GM12873 (cell line): Measurements from ENCODE around the gene AGER.

Experiments used
- CTCF ChIP-seq: IDR thresholded peaks from 2 replicates; pipeline ENCODE4 v1.5.1; 2012; ENCODE audit warnings: low read depth, mild to moderate bottlenecking, moderate library complexity, low read length, control low read depth; ENCODE audit not compliant: insufficient read depth; ENCODE audit errors: missing control alignments

AGER gene

DNA sequence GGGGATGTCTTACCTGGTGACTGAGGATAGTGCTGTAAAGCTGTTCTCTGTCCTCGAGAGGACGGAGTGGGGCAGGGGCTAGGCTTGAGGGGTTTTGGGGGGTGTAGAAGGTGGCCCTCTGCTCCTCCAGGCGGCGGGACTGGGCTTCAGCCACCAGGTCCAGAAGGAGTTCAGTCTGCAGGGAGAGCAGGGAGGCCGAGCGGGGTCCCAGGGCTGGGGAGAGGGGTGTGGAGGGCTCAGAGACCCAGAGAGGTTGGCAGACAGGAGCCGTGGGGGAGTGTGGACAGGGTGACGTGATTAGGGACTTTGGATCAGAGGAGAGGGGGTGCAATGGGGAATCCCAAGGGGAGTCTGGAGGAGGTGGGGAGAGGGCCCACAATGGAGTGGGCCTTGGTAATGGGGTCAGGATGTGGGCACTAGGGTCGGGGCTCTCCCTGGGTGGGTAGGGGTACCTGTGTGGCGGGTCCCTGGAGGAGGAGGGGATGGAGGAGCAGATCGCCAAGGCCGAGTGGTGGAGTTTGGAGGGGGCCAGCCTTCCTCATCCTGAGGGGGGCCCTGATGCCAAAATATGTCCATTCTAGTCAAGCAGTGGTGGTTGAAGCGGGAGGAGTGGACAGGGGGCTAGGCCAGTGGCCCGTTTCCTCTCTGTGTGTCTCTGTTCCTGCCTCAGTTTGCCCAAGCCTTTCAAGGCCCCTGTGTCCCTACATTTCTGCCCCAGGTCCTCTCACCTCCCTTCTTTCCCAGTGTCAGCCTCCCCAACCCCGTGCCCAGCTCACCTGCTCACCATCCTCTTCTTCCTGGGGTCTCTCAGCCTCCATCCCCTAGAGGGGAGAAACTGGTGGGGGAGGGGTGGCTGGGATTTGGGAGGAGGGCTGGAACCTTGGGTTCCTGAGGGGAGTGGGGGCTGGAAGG is 7.9 kb upstream of the AGER start:
- TF ChIP-seq CTCF: no peak

DNA sequence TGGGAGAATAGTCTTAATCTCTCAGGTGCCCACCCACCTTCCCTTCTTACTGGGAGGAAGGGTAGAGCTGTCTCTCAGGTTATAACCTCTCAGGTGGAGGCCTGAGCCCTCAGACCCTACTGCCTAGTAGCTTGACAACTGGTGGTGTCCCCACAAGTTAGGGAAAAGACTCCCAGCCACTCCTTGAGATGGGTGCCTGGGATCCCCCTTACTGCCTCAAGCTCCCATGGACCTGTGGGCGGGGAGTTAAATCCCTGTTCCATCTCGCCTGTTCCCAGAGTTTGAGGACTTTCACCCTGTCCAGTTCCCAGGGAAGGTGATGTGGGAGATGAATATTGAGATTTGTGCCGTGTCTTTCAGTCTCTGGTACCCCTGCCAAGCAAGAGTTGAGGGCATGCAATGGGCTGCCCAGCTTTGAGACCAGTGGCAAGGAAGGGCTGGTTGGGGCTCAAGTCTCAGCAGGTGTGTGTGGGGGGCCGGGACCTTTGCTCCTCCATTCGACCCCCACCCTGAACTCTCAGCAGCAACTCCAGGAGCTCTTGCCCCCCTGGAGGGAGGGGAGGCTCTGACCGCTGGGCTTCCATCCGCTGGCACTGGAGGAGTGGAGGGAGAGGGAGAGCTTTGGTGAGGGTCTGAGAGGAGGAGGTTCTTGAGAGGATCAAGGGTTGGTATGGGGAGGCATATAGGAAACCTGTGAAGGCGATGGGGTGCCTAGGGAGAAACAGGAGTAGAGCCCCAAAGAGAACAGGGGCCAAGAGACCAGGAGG is 7.0 kb upstream of the AGER start:
- no peak for TF ChIP-seq CTCF

GRCh38 chr6:32190054-32190851 is 6.2 kb upstream of the AGER start, which contains the start of gene PBX2:
Gene PBX2, minus strand, starts transcription at chr6:32190202. Its CDS starts 287 bp downstream, at chr6:32189915.
- TF ChIP-seq CTCF: no peak

DNA sequence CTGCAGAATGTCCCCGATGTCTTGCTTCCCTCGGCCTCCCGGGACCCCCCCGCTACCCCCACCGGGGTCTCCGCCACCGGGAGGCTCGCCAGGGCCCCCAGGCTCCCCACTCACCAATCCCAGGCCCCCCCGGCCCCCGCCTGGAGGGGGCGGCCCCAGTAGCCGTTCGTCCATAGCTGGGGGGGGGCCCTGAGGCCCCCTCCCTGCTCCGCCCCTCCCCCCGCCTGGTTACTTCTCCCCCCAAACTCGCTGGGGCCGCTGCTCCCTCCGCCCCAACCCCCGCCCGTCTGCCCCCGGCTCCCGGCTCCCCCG is 5.6 kb upstream of the AGER start:
- TF ChIP-seq CTCF: no peak

DNA sequence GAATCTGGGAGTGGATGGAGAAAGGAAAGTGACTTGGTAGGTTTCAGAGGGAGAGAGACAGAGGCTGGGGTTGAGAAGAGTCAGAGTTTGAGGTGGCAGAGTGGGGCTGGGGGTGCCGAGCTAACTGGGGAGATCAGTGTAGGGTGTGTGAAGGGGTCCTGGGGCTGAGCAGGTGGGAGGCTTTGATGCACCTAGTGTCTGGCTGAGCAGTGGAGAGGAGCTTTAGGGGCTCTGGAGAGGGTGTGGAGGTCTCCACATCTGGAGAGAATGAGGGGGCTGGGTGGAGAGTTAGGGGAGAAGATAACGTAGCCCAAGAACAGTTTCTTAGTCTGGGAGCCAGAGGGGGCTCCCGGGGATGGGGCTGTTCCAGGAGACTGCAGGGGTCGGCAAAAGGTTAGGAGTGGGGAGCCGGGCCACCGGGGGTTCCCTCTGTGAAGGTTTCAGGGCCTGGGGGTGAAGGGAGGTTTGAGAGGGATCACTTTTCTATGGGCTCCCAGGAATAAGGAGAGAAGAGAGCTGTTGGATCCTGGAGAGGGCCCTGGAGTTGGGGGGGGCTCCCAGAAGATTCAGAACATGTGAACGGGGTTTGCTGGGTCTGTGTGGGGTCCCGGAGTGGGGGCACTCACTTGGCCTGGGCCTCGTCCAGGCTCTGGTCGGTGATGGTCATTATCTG is 5.2 kb upstream of the AGER start:
- TF ChIP-seq CTCF: no peak

GRCh38 chr6:32188381-32189068 is 4.5 kb upstream of the AGER start:
- TF ChIP-seq CTCF: no peak
